K562 (cell line): ENCODE measurements around the gene NLK. TPM values are rescaled to one million over a fixed set of nuclear protein-coding genes. Genes with fewer than 3 reads are reported as not detected.

Experiments used
- ATAC-seq: fragments of 200-7000 bp; cut with Tn5 transposase; 3 replicates; pipeline ENCODE4 v1.9.1; 2020; ENCODE audit warnings: moderate library complexity
- BruUV-seq: library from RNA; stranded (reverse); fragments of 400-500 nt; replicated peaks from 2 replicates; lab custom pipeline; 2021; lab: Mats Ljungman, UMichigan
- CTCF ChIA-PET: fragments of 300-600 bp; formaldehyde crosslinking; extraction: SDS; loops from one replicate; lab custom pipeline; 2021; ENCODE audit warnings: low intra/inter-chr PET ratio; lab: Yijun Ruan, JAX
- POLR2A ChIA-PET: fragments of 300-600, 350-650 bp; sonication (Branson Sonifier 250); formaldehyde crosslinking; extraction: SDS; loops from one replicate; lab custom pipeline; 2021; ENCODE audit warnings: antibody characterized with exemption, inconsistent platforms; lab: Yijun Ruan, JAX
- DNase-seq, 4 experiments: peaks; one replicate each; pipeline versions ENCODE4 v3.0.0 to v3.0.0-alpha.2; 2011 to 2018; ENCODE audit warnings: low spot score in 3 of 4, mixed read lengths in 3 of 4; ENCODE audit errors: extremely low read depth in 1 of 4
- FAIRE-seq: peaks from 2 replicates; lab custom pipeline; 2011; peaks lifted over from hg19 to GRCh38; lab: Jason Lieb, UNC
- H2AFZ ChIP-seq: 2 replicates; pipeline ENCODE4 v1.6.0; 2011; ENCODE audit warnings: low read depth, low read length, control low read depth, inconsistent platforms
- H3K27ac ChIP-seq: fragments of 200-600 bp; 3 replicates; pipeline ENCODE4 v1.8.0; 2011; ENCODE audit warnings: low read depth, mild to moderate bottlenecking, control low read depth, inconsistent platforms, low read length, moderate library complexity, mixed read lengths; ENCODE audit errors: extremely low read depth
- H3K27me3 ChIP-seq, 2 experiments: fragments of 300-600 bp in 1 of 2; 2 replicates in 1 of 2; 3 replicates in 1 of 2; pipeline versions ENCODE4 v1.6.0 to v1.8.0; 2011; ENCODE audit warnings: inconsistent platforms in 2 of 2, low read length in 2 of 2, mild to moderate bottlenecking in 1 of 2, mixed read lengths in 1 of 2, moderate library complexity in 1 of 2; ENCODE audit not compliant: control insufficient read depth in 2 of 2, insufficient read depth in 2 of 2
- H3K36me3 ChIP-seq: fragments of 300-600 bp; 3 replicates; pipeline ENCODE4 v1.8.0; 2011; ENCODE audit warnings: mild to moderate bottlenecking, low read length, inconsistent platforms; ENCODE audit not compliant: control insufficient read depth, insufficient read depth
- H3K4me1 ChIP-seq, 2 experiments: fragments of 200-600 bp in 1 of 2; replicated peaks in 1 of 2; 2 replicates in 1 of 2; 3 replicates in 1 of 2; pipeline versions ENCODE4 v1.5.1 to v1.8.0; 2011; ENCODE audit warnings: inconsistent platforms in 2 of 2, low read length in 2 of 2, mild to moderate bottlenecking in 1 of 2, mixed read lengths in 1 of 2, moderate library complexity in 1 of 2; ENCODE audit not compliant: control insufficient read depth in 2 of 2, insufficient read depth in 2 of 2
- H3K4me2 ChIP-seq: 2 replicates; pipeline ENCODE4 v1.6.1; 2011; ENCODE audit warnings: low read length, control low read depth, inconsistent platforms, mixed read lengths; ENCODE audit not compliant: insufficient read depth
- H3K4me3 ChIP-seq: fragments of 200-600 bp; sonication (generic), shearing (Covaris generic); 2 replicates; pipeline ENCODE4 v1.5.1; 2016; ENCODE audit warnings: control low read depth, inconsistent platforms
- H3K79me2 ChIP-seq: fragments of 200-600 bp; 3 replicates; pipeline ENCODE4 v1.8.0; 2011; ENCODE audit warnings: low read length, inconsistent platforms; ENCODE audit not compliant: control insufficient read depth, insufficient read depth
- H3K9ac ChIP-seq, 2 experiments: 2 replicates each; pipeline versions ENCODE4 v1.6.0 to v1.6.1; 2011; ENCODE audit warnings: low read depth in 2 of 2, low read length in 2 of 2, control low read depth in 1 of 2, inconsistent platforms in 1 of 2, mild to moderate bottlenecking in 1 of 2, mixed read lengths in 1 of 2; ENCODE audit not compliant: insufficient read depth in 1 of 2
- H3K9me1 ChIP-seq: one replicate; pipeline ENCODE4 v1.6.0; 2011; ENCODE audit warnings: inconsistent platforms, mild to moderate bottlenecking, low read length, moderate library complexity; ENCODE audit not compliant: control insufficient read depth, insufficient read depth
- H3K9me3 ChIP-seq: replicated peaks from 2 replicates; pipeline ENCODE4 v1.5.1; 2011; ENCODE audit warnings: low read depth, low read length, inconsistent platforms; ENCODE audit not compliant: control insufficient read depth, insufficient read depth
- H4K20me1 ChIP-seq: replicated peaks from 2 replicates; pipeline ENCODE4 v1.6.1; 2011; ENCODE audit warnings: low read length, inconsistent platforms, mixed read lengths; ENCODE audit not compliant: control insufficient read depth, insufficient read depth
- AFF1 ChIP-seq, 2 experiments: fragments of 450-650 bp; IDR thresholded peaks; 2 replicates each; pipeline ENCODE4 v1.6.1; 2018; ENCODE audit warnings: mild to moderate bottlenecking in 2 of 2, low read depth in 1 of 2; ENCODE audit not compliant: partially characterized antibody in 2 of 2
- CBX2 ChIP-seq: fragments of 200-600 bp; sonication (generic); IDR thresholded peaks from one replicate; pipeline ENCODE4 v1.6.1; 2012; ENCODE audit warnings: mild to moderate bottlenecking, low read length, inconsistent platforms; ENCODE audit not compliant: insufficient read depth, poor library complexity, severe bottlenecking
- E2F6 ChIP-seq, 2 experiments: IDR thresholded peaks; 2 replicates each; pipeline ENCODE4 v1.6.1; 2011; ENCODE audit warnings: borderline replicate concordance in 1 of 2, control low read depth in 1 of 2, low read depth in 1 of 2, low read length in 1 of 2, mild to moderate bottlenecking in 1 of 2, mixed read lengths in 1 of 2, moderate library complexity in 1 of 2; ENCODE audit not compliant: insufficient read depth in 1 of 2, insufficient read length in 1 of 2, poor library complexity in 1 of 2, severe bottlenecking in 1 of 2; ENCODE audit errors: extremely low read depth in 1 of 2
- EHMT2 ChIP-seq: fragments of 450-650 bp; IDR thresholded peaks from 2 replicates; pipeline ENCODE4 v1.6.1; 2018; ENCODE audit warnings: antibody characterized with exemption
- NFIC ChIP-seq: fragments of 450-650 bp; IDR thresholded peaks from 2 replicates; pipeline ENCODE4 v1.6.1; 2017; ENCODE audit warnings: mild to moderate bottlenecking, inconsistent platforms
- PKNOX1 ChIP-seq: fragments of 450-650 bp; IDR thresholded peaks from 2 replicates; pipeline ENCODE4 v1.6.1; 2016
- PML ChIP-seq: IDR thresholded peaks from 2 replicates; pipeline ENCODE4 v1.6.1; 2012; ENCODE audit warnings: low read length, inconsistent platforms
- SRSF3 ChIP-seq: fragments of 200-400 bp; formaldehyde crosslinking; IDR thresholded peaks from 2 replicates; pipeline ENCODE4 v1.6.1; 2016; ENCODE audit warnings: mild to moderate bottlenecking, low read length, moderate library complexity; ENCODE audit not compliant: insufficient read depth
- WGBS: fragments of 100-300 bp; shearing (Covaris generic); methylation state at CpG from one replicate; pipeline ENCODE4 v1.1.6; 2016; ENCODE audit warnings: low coverage, mixed read lengths; ENCODE audit not compliant: insufficient coverage; ENCODE audit errors: missing lambda C conversion rate; 5-methylcytosine and 5-hydroxymethylcytosine counted together
- in situ Hi-C: fragments of 300-500 bp; cut with MboI; formaldehyde crosslinking; loops from 4 replicates; pipeline ENCODE4 v1.15.0; 2018; ENCODE audit warnings: inconsistent platforms, mixed read lengths
- intact Hi-C: fragments of 100-400 bp; cut with micrococcal nuclease; formaldehyde crosslinking; loops from 2 replicates; pipeline ENCODE4 v1.14.2; 2022
- polyA plus RNA-seq, 8 experiments: library from polyadenylated mRNA; depleted of rRNA in 4 of 8; stranded (reverse) in 5 of 8; unstranded in 3 of 8; fragments of >200 nt; fragmentation: Nextera tagmentation in 2 of 8; fragmentation: Illumina TruSeq in 1 of 8; extraction: Ambion mirVana in 2 of 8; extraction: Trizol in 1 of 8; gene quantifications; 2 replicates each; pipeline versions ENCODE4 v1.2.1 to v1.2.3, GENCODE V29; 2011 to 2014; ENCODE audit warnings: inconsistent platforms in 1 of 8, missing spikeins in 1 of 8
- total RNA-seq, 7 experiments: library from RNA; depleted of rRNA in 6 of 7; stranded (reverse); fragments of >200 nt in 6 of 7; fragmentation: Illumina TruSeq in 2 of 7; extraction: Trizol in 2 of 7; gene quantifications; 2 replicates each; pipeline versions ENCODE4 v1.2.1 to v1.2.3, GENCODE V29; 2011 to 2021; ENCODE audit warnings: low replicate concordance in 1 of 7

Gene NLK
- total and polyA plus RNA-seq, 9 of the 15 experiments (the other 6 are each of a cell fraction or from before 2014, with no cell fraction given), result 10.9 to 59.6 (median 26.7) TPM

- TF ChIP-seq AFF1 (IDR thresholded peaks at IDR 0.05; ENCODE audit: low read depth in 1 of 2, partially characterized antibody in 2 of 2), result no peak
- no peak for TF ChIP-seq CBX2
Observed at GRCh38 chr17:28010406-28010805, 32.1 kb upstream of the NLK start (continued).

GRCh38 chr17:28018439-28019070, 23.9 kb upstream of the NLK start:
- Histone ChIP-seq H3K4me2 (no peak overlapping the region), H3K27ac (no peak overlapping the region), H3K9me3 (no peaks in the 10 kb centered on the region), H4K20me1 (no peaks in the 10 kb centered on the region), H3K9ac (no peak overlapping the region; a peak in 1 of 4 replicates), H2AFZ (no peak overlapping the region), H3K4me3 (no peak overlapping the region), H3K79me2 (no peaks in the 10 kb centered on the region), H3K9me1 (no peaks in the 10 kb centered on the region), H3K4me1 (0 out of 5 replicates have a peak, but pooled peaks cover 0 to 2% of the 10 kb centered on the region in 2 experiments), H3K36me3 (no peaks in the 10 kb centered on the region), H3K27me3 (no peaks in the 10 kb centered on the region)
- BruUV-seq, result no TSS peak
- ATAC-seq, result no peak
- intact Hi-C loops (no loop called here), in situ Hi-C loops (no loop called here)
- peak; percentile 26 for FAIRE-seq
- no peak for DNase-seq
- POLR2A ChIA-PET, result interaction anchor here (1.2 to 2.8 kb wide), 4 partner anchors 8 to 18 kb away, joined by 3 to 15 read pairs (median 5); no protein-coding TSS in a partner anchor
- WGBS, result 20% methylated on average over 4 of the region's 4 CpGs
- CTCF ChIA-PET, result no interaction called here
- TF ChIP-seq NFIC, result peak; percentile 67
- no peak for TF ChIP-seq PML
- TF ChIP-seq E2F6 (IDR thresholded peaks at IDR 0.05; ENCODE audit: borderline replicate concordance in 1 of 2, extremely low read depth in 1 of 2, insufficient read depth in 1 of 2, insufficient read length in 1 of 2, low read depth in 1 of 2, low read length in 1 of 2, poor library complexity in 1 of 2, severe bottlenecking in 1 of 2), result no peak
- peak; percentile 56; the same call in 1 of the 2 replicates for TF ChIP-seq EHMT2
- TF ChIP-seq PKNOX1, result no peak
- TF ChIP-seq SRSF3, result no peak
